Calu3 (cell line): ENCODE data around the gene GARRE1. TPM values are rescaled to one million over a fixed set of nuclear protein-coding genes. Genes with fewer than 3 reads are reported as not detected.
"Not testable (repeated sequence)": the region's sequence is repeated elsewhere in the genome, so short reads cannot be mapped to it uniquely, and the experiment has no call there.

Source experiments
- BruUV-seq: library from RNA; stranded (reverse); fragments of 400-500 nt; replicated peaks from 2 replicates; lab custom pipeline; 2021; lab: Mats Ljungman, UMichigan
- CTCF ChIA-PET: fragments of 300-600 bp; sonication (Branson Sonifier 250); formaldehyde crosslinking; loops from one replicate; lab custom pipeline; 2022; ENCODE audit warnings: antibody characterized with exemption; lab: Charles Lee
- DNase-seq: peaks from one replicate; pipeline ENCODE4 v3.0.0; 2022
- H3K27ac Mint-ChIP-seq: one replicate; pipeline ENCODE4 v1.8.0; 2022; ENCODE audit warnings: mixed read lengths; ENCODE audit not compliant: unreplicated experiment
- H3K27me3 Mint-ChIP-seq: one replicate; pipeline ENCODE4 v1.8.0; 2022; ENCODE audit warnings: mixed read lengths; ENCODE audit not compliant: unreplicated experiment
- H3K36me3 Mint-ChIP-seq: one replicate; pipeline ENCODE4 v1.8.0; 2022; ENCODE audit warnings: mild to moderate bottlenecking, moderate library complexity, mixed read lengths; ENCODE audit not compliant: insufficient read depth, unreplicated experiment
- H3K4me1 Mint-ChIP-seq: one replicate; pipeline ENCODE4 v1.8.0; 2022; ENCODE audit warnings: mild to moderate bottlenecking, low read depth, mixed read lengths; ENCODE audit not compliant: unreplicated experiment
- H3K4me3 Mint-ChIP-seq: one replicate; pipeline ENCODE4 v1.8.0; 2022; ENCODE audit warnings: mild to moderate bottlenecking, low read depth, moderate library complexity, mixed read lengths; ENCODE audit not compliant: unreplicated experiment
- H3K9me3 Mint-ChIP-seq: one replicate; pipeline ENCODE4 v1.8.0; 2022; ENCODE audit warnings: low read depth, mixed read lengths; ENCODE audit not compliant: unreplicated experiment
- CTCF ChIP-seq: fragments of 200-600 bp; IDR thresholded peaks from one replicate; pipeline ENCODE4 v1.8.0; 2022; ENCODE audit warnings: antibody characterized with exemption; ENCODE audit not compliant: unreplicated experiment
- intact Hi-C: fragments of 100-400 bp; cut with micrococcal nuclease; formaldehyde crosslinking; loops from one replicate; pipeline ENCODE4 v1.10.0; 2022; ENCODE audit not compliant: unreplicated experiment
- total RNA-seq: library from RNA; stranded (reverse); gene quantifications from 2 replicates; pipeline ENCODE4 v1.2.3, GENCODE V29; 2022

The GARRE1 gene
- total RNA-seq, 1 experiment from 2014 or later = 19.9 TPM

- BruUV-seq = no TSS peak
- CTCF ChIA-PET = no interaction called here
- no peak for TF ChIP-seq CTCF
- Mint-ChIP-seq H3K36me3 (no peaks in the 10 kb centered on the region), H3K27me3 (no peaks in the 10 kb centered on the region), H3K4me3 (no peak overlapping the region), H3K9me3 (no peaks in the 10 kb centered on the region), H3K27ac (no peak overlapping the region), H3K4me1 (peaks cover 9% of the 10 kb centered on the region)
- DNase-seq = no peak
- intact Hi-C loops = no loop called here
Observed at GRCh38 chr19:34244611-34245299, 9.6 kb upstream of the GARRE1 start.

- CTCF ChIA-PET = interaction anchor here (0.6 kb wide), 1 partner anchor 114 kb away, joined by 3 read pairs; no protein-coding TSS in a partner anchor
- intact Hi-C loops = no loop called here
- Mint-ChIP-seq H3K9me3 (no peaks in the 10 kb centered on the region), H3K36me3 (no peaks in the 10 kb centered on the region), H3K27ac (no peak overlapping the region), H3K27me3 (no peaks in the 10 kb centered on the region), H3K4me3 (no peak overlapping the region), H3K4me1 (peaks cover 6% of the 10 kb centered on the region)
- no TSS peak for BruUV-seq
- no peak for DNase-seq
- TF ChIP-seq CTCF = no peak
Observed at GRCh38 chr19:34246340-34246739, 8.0 kb upstream of the GARRE1 start.

GRCh38 chr19:34248941-34249340 lies 5.4 kb upstream of the GARRE1 start:
- no peak for TF ChIP-seq CTCF
- Mint-ChIP-seq H3K27me3 (no peaks in the 10 kb centered on the region), H3K4me1 (peaks cover 5% of the 10 kb centered on the region), H3K9me3 (no peaks in the 10 kb centered on the region), H3K36me3 (peaks cover 6% of the 10 kb centered on the region), H3K27ac (no peak overlapping the region), H3K4me3 (no peak overlapping the region)
- intact Hi-C loops = no loop called here
- BruUV-seq = no TSS peak
- CTCF ChIA-PET = interaction anchor here (0.7 to 1.6 kb wide), 2 partner anchors 16 to 42 kb away, joined by 3 to 5 read pairs; no protein-coding TSS in a partner anchor
- DNase-seq = no peak

GRCh38 chr19:34253167-34253566 lies 1.2 kb upstream of the GARRE1 start:
- BruUV-seq, DNase-seq, H3K27me3 Mint-ChIP-seq, H3K9me3 Mint-ChIP-seq, intact Hi-C loops, H3K27ac Mint-ChIP-seq: not testable (repeated sequence)
- Mint-ChIP-seq H3K4me3 (peak overlapping the region; percentile 87), H3K4me1 (peaks cover 18% of the 10 kb centered on the region), H3K36me3 (peaks cover 28% of the 10 kb centered on the region)
- CTCF ChIA-PET = interaction anchor here (0.7 kb wide), 1 partner anchor 104 kb away, joined by 3 read pairs; no protein-coding TSS in a partner anchor

GRCh38 chr19:34253681-34254045 lies 691 bp upstream of the GARRE1 start:
- H3K27me3 Mint-ChIP-seq, BruUV-seq, H3K9me3 Mint-ChIP-seq, intact Hi-C loops, DNase-seq: not testable (repeated sequence)
- Mint-ChIP-seq H3K36me3 (peaks cover 28% of the 10 kb centered on the region), H3K4me3 (peak overlapping the region; percentile 87), H3K27ac (peak overlapping the region; percentile 97), H3K4me1 (peaks cover 18% of the 10 kb centered on the region)
- CTCF ChIA-PET = interaction anchor here (0.6 kb wide), 1 partner anchor 15 kb away, joined by 4 read pairs; no protein-coding TSS in a partner anchor
